Testis (tissue), 2 donors: Measurements from ENCODE around the gene PPIL1.

Experiments
- POLR2A ChIP-seq: fragments of 450-650 bp; IDR thresholded peaks from one replicate; pipeline ENCODE4 v1.6.1; 2017; ENCODE audit warnings: antibody characterized with exemption, mild to moderate bottlenecking, moderate library complexity
- TF ChIP-seq, protein P1 (sequence below), 3 experiments: fragments of 450-650 bp in 2 of 3; fragments of 200-600 bp in 1 of 3; sonication (generic) in 1 of 3; IDR thresholded peaks; one replicate each; pipeline ENCODE4 v1.5.1; 2016 to 2019; ENCODE audit warnings: antibody characterized with exemption in 3 of 3, mild to moderate bottlenecking in 2 of 3, moderate library complexity in 1 of 3

DNA sequence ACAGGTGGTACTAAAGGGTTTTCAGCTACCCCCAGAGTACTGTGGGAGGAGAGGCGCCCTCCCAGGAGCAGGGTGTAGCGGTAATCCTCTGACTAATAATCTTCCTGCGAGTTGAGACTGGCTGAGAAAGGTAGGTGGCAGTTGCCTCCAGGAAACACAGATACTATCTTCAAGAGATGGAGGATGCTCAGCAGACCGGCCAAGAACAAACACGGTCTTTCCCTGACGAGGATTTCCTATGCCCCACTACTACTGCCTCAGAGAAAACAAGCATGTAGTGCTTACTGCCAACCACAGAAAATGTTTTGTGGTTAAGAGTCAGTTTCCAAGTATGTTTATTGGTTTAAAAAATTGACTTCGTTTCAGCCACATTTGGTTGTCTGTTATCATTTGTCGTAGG, 38.0 kb upstream of the PPIL1 start:
- TF ChIP-seq, protein P1, sequence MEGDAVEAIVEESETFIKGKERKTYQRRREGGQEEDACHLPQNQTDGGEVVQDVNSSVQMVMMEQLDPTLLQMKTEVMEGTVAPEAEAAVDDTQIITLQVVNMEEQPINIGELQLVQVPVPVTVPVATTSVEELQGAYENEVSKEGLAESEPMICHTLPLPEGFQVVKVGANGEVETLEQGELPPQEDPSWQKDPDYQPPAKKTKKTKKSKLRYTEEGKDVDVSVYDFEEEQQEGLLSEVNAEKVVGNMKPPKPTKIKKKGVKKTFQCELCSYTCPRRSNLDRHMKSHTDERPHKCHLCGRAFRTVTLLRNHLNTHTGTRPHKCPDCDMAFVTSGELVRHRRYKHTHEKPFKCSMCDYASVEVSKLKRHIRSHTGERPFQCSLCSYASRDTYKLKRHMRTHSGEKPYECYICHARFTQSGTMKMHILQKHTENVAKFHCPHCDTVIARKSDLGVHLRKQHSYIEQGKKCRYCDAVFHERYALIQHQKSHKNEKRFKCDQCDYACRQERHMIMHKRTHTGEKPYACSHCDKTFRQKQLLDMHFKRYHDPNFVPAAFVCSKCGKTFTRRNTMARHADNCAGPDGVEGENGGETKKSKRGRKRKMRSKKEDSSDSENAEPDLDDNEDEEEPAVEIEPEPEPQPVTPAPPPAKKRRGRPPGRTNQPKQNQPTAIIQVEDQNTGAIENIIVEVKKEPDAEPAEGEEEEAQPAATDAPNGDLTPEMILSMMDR (IDR thresholded peaks at IDR 0.05), result no peak
- TF ChIP-seq POLR2A, result no peak
